GM12878 (cell line): ENCODE data around the gene MAPKAP1. TPM values are rescaled to one million over a fixed set of nuclear protein-coding genes. Genes with fewer than 3 reads are reported as not detected.

Experiments used
- ATAC-seq: fragments of 200-7000 bp; cut with Tn5 transposase; 3 replicates; pipeline ENCODE4 v1.9.1; 2020; ENCODE audit warnings: mild to moderate bottlenecking, moderate library complexity
- BruUV-seq: library from RNA; stranded (reverse); fragments of 400-500 nt; replicated peaks from 2 replicates; lab custom pipeline; 2021; lab: Mats Ljungman, UMichigan
- CTCF ChIA-PET: fragments of 300-600 bp; sonication (Branson Sonifier 250); formaldehyde crosslinking; extraction: SDS; loops from one replicate; lab custom pipeline; 2021; ENCODE audit warnings: inconsistent platforms; lab: Yijun Ruan, JAX
- POLR2A ChIA-PET: fragments of 350-600 bp; formaldehyde crosslinking; extraction: SDS; loops from one replicate; lab custom pipeline; 2021; ENCODE audit warnings: inconsistent platforms; lab: Charles Lee
- RAD21 ChIA-PET: fragments of 300-600 bp; sonication (Branson Sonifier 250); formaldehyde crosslinking; loops from one replicate; lab custom pipeline; 2023; ENCODE audit warnings: antibody characterized with exemption; ENCODE audit not compliant: unreplicated experiment; lab: Charles Lee
- SMC1A ChIA-PET: fragments of 300-600 bp; sonication (Branson Sonifier 250); formaldehyde crosslinking; loops from one replicate; lab custom pipeline; 2023; ENCODE audit not compliant: unreplicated experiment, uncharacterized antibody; lab: Charles Lee
- DNase-seq: peaks from one replicate; pipeline ENCODE4 v3.0.0-alpha.2; 2011; ENCODE audit warnings: low read depth, low spot score
- FAIRE-seq: peaks from 3 replicates; lab custom pipeline; 2011; peaks lifted over from hg19 to GRCh38; lab: Jason Lieb, UNC
- H2AFZ ChIP-seq: 2 replicates; pipeline ENCODE4 v1.6.0; 2011; ENCODE audit warnings: low read depth, low read length, control low read depth; ENCODE audit not compliant: control insufficient read depth
- H3K27ac ChIP-seq: 2 replicates; pipeline ENCODE4 v1.5.1; 2011; ENCODE audit warnings: control low read depth; ENCODE audit not compliant: control insufficient read depth, insufficient read depth
- H3K27me3 ChIP-seq, 2 experiments: replicated peaks in 1 of 2; 2 replicates each; pipeline versions ENCODE4 v1.6.0 to v1.6.1; 2011; ENCODE audit warnings: low read length in 1 of 2; ENCODE audit not compliant: control insufficient read depth in 2 of 2, insufficient read depth in 2 of 2
- H3K36me3 ChIP-seq, 2 experiments: 2 replicates each; pipeline ENCODE4 v1.5.1; 2011; ENCODE audit warnings: low read length in 1 of 2; ENCODE audit not compliant: control insufficient read depth in 2 of 2, insufficient read depth in 2 of 2
- H3K4me1 ChIP-seq: 2 replicates; pipeline ENCODE4 v1.6.1; 2011; ENCODE audit warnings: mild to moderate bottlenecking, low read length, moderate library complexity, mixed read lengths; ENCODE audit not compliant: control insufficient read depth, insufficient read depth
- H3K4me2 ChIP-seq: 2 replicates; pipeline ENCODE4 v1.6.0; 2011; ENCODE audit warnings: control low read depth; ENCODE audit not compliant: control insufficient read depth, insufficient read depth
- H3K4me3 ChIP-seq: fragments of 200-600 bp; sonication (generic); 2 replicates; pipeline ENCODE4 v1.5.1; 2016
- H3K79me2 ChIP-seq: 2 replicates; pipeline ENCODE4 v1.6.0; 2011; ENCODE audit warnings: low read length; ENCODE audit not compliant: control insufficient read depth, insufficient read depth
- H3K9ac ChIP-seq: 2 replicates; pipeline ENCODE4 v1.8.0; 2011; ENCODE audit warnings: low read length, control low read depth, mixed read lengths; ENCODE audit not compliant: control insufficient read depth, insufficient read depth
- H3K9me3 ChIP-seq: replicated peaks from 3 replicates; pipeline ENCODE4 v1.5.1; 2011; ENCODE audit warnings: mild to moderate bottlenecking, low read length; ENCODE audit not compliant: control insufficient read depth, insufficient read depth
- H4K20me1 ChIP-seq: 2 replicates; pipeline ENCODE4 v1.6.0; 2011; ENCODE audit not compliant: control insufficient read depth, insufficient read depth
- GATAD2B ChIP-seq: fragments of 450-650 bp; conservative IDR thresholded peaks from 2 replicates; pipeline ENCODE4 v1.6.1; 2017; ENCODE audit warnings: low read depth, mild to moderate bottlenecking, moderate library complexity
- HDAC2 ChIP-seq: fragments of 200-600 bp; sonication (generic); IDR thresholded peaks from 2 replicates; pipeline ENCODE4 v1.6.1; 2017
- MXI1 ChIP-seq: fragments of 150-350 bp; IDR thresholded peaks from 2 replicates; pipeline ENCODE4 v1.6.1; 2011; ENCODE audit warnings: low read depth, mild to moderate bottlenecking, inconsistent platforms, low read length, improper control_type of control experiment
- NFIC ChIP-seq: IDR thresholded peaks from 2 replicates; pipeline ENCODE4 v1.6.1; 2012; ENCODE audit warnings: low read depth, mild to moderate bottlenecking, inconsistent platforms, low read length, moderate library complexity
- NFYB ChIP-seq: IDR thresholded peaks from 2 replicates; pipeline ENCODE4 v1.6.1; 2011; ENCODE audit warnings: low read depth, mild to moderate bottlenecking, low read length, improper control_type of control experiment, moderate library complexity; ENCODE audit not compliant: insufficient read depth
- POLR2A ChIP-seq: IDR thresholded peaks from 2 replicates; pipeline ENCODE4 v1.6.1; 2011; ENCODE audit warnings: low read depth, mild to moderate bottlenecking, low read length
- STAT1 ChIP-seq: fragments of 450-650 bp; conservative IDR thresholded peaks from 2 replicates; pipeline ENCODE4 v1.6.1; 2014; ENCODE audit warnings: antibody characterized with exemption, mild to moderate bottlenecking
- SUPT20H ChIP-seq: IDR thresholded peaks from 2 replicates; pipeline ENCODE4 v1.6.1; 2011; ENCODE audit warnings: low read depth, mild to moderate bottlenecking, low read length, moderate library complexity, borderline replicate concordance; ENCODE audit not compliant: control insufficient read depth
- TARDBP ChIP-seq: IDR thresholded peaks from 2 replicates; pipeline ENCODE4 v1.6.1; 2016; ENCODE audit warnings: borderline replicate concordance
- TCF3 ChIP-seq: IDR thresholded peaks from 2 replicates; pipeline ENCODE4 v1.6.1; 2012; ENCODE audit warnings: low read depth, mild to moderate bottlenecking, low read length, borderline replicate concordance; ENCODE audit not compliant: insufficient read depth
- YY1 ChIP-seq: IDR thresholded peaks from 2 replicates; pipeline ENCODE4 v1.6.1; 2011; ENCODE audit warnings: low read depth, mild to moderate bottlenecking, low read length
- ZNF622 ChIP-seq: fragments of 450-650 bp; IDR thresholded peaks from 2 replicates; pipeline ENCODE4 v1.6.1; 2017; ENCODE audit warnings: mild to moderate bottlenecking, inconsistent platforms
- WGBS: methylation state at CpG from one replicate; pipeline ENCODE4 v1.1.6; 2016; ENCODE audit warnings: low lambda C conversion rate; ENCODE audit not compliant: insufficient replicate concordance, insufficient coverage; ENCODE audit errors: missing lambda C conversion rate; 5-methylcytosine and 5-hydroxymethylcytosine counted together
- in situ Hi-C: fragments of 300-500 bp; cut with MboI; formaldehyde crosslinking; loops from 9 replicates; pipeline ENCODE4 v1.14.3; 2018; ENCODE audit warnings: mixed read lengths
- intact Hi-C: fragments of 100-400 bp; cut with micrococcal nuclease; formaldehyde crosslinking; loops from one replicate; pipeline ENCODE4 v1.14.2; 2022; ENCODE audit not compliant: unreplicated experiment
- polyA plus RNA-seq, 11 experiments: library from polyadenylated mRNA; depleted of rRNA in 4 of 11; unstranded in 6 of 11; stranded (reverse) in 5 of 11; fragments of >200 nt; fragmentation: Nextera tagmentation in 4 of 11; fragmentation: Illumina TruSeq in 1 of 11; extraction: Ambion mirVana in 4 of 11; extraction: Trizol in 1 of 11; gene quantifications; 1 replicate in 1 of 11; 2 replicates in 10 of 11; pipeline versions ENCODE4 v1.2.1 to v1.2.3, GENCODE V29; 2011 to 2016; ENCODE audit warnings: inconsistent platforms in 2 of 11, missing spikeins in 2 of 11, low read depth in 1 of 11
- total RNA-seq, 4 experiments: library from RNA; depleted of rRNA in 3 of 4; stranded (reverse); fragments of >200 nt in 3 of 4; fragmentation: Illumina TruSeq in 1 of 4; extraction: Trizol in 1 of 4; gene quantifications; 2 replicates each; pipeline versions ENCODE4 v1.2.1 to v1.2.3, GENCODE V29; 2013 to 2021
- TF ChIP-seq, protein P1 (sequence below): IDR thresholded peaks from 2 replicates; pipeline ENCODE4 v1.6.1; 2012; ENCODE audit warnings: low read depth, low read length, improper control_type of control experiment
- TF ChIP-seq, protein P2 (sequence below): IDR thresholded peaks from 2 replicates; pipeline ENCODE4 v1.6.1; 2012; ENCODE audit warnings: low read length, inconsistent platforms

The MAPKAP1 gene
- total and polyA plus RNA-seq, 10 of the 15 experiments (the other 5 are each of a cell fraction or from before 2014, with no cell fraction given) = 5.1 to 188 (median 105) TPM

DNA sequence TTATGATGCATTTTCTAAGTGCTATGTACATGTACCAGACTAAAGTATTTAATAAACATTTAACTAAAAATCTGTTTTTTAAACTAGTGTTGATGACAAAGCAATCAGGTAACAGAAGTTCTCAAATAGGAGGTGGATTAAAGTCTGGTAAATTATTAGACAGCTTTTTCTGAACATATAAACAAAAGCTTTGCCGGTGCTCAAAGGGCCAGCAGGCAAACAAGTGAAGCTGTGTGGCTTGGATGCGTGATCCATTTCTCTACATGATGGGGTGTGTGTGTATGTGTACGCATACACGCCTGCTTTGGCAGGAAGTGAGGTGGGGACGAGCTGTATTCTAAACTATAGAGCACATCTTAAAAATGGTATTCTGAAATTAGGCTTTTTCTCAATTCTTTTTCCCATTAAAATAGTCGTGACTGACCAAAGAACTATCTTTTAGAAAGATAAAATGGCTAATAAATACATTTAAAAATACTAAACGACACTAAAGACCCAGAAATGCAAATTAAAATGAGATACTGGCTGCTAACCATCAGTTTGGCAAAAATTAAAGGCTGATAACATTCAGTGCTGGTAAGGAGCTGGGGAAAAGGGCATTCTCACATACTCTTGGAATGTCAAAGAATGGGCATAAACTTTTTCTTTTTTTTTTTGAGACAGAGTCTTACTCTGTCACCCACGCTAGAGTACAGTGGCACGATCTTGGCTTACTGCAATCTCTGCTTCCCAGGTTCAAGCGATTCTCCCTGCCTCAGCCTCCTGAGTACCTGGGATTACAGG lies 174.0 kb downstream of the MAPKAP1 start:
- peaks cover 3% of the 10 kb centered on the region for H3K79me2 ChIP-seq
- H3K9me3 ChIP-seq = no peaks in the 10 kb centered on the region
- no peak for DNase-seq
- FAIRE-seq = no peak
- RAD21 ChIA-PET = interaction anchor here (1.6 to 4.0 kb wide), 3 partner anchors 20 to 26 kb away, joined by 3 to 23 read pairs (median 4); no protein-coding TSS in a partner anchor
- WGBS = 90% methylated on average over 10 of the region's 10 CpGs
- no peak overlapping the region for H3K4me3 ChIP-seq
- ATAC-seq = no peak
- H3K36me3 ChIP-seq = peaks cover 0 to 3% of the 10 kb centered on the region in 2 experiments; a peak in 2 of 4 replicates
- H3K9ac ChIP-seq = no peak overlapping the region
- H3K4me1 ChIP-seq = peaks cover 26% of the 10 kb centered on the region
- in situ Hi-C loops = no loop called here
- no peak for TF ChIP-seq SUPT20H
- TF ChIP-seq TARDBP = no peak
- TF ChIP-seq MXI1 = no peak
- TF ChIP-seq STAT1 = no peak
- intact Hi-C loops = no loop called here
- no TSS peak for BruUV-seq
- H3K27me3 ChIP-seq = no peaks in the 10 kb centered on the region
- POLR2A ChIA-PET = interaction anchor here (0.7 to 3.5 kb wide), 2 partner anchors 19 to 852 kb away, joined by 5 to 13 read pairs; no protein-coding TSS in a partner anchor
- H3K27ac ChIP-seq = no peak overlapping the region
- SMC1A ChIA-PET = interaction anchor here (0.7 to 13.5 kb wide), 5 partner anchors 12 to 85 kb away, joined by 3 to 88 read pairs (median 3); no protein-coding TSS in a partner anchor
- no peak overlapping the region for H3K4me2 ChIP-seq
- no peaks in the 10 kb centered on the region for H4K20me1 ChIP-seq
- no peak overlapping the region for H2AFZ ChIP-seq
- CTCF ChIA-PET = interaction anchor here (0.9 to 6.5 kb wide), 3 partner anchors 9 to 125 kb away, joined by 3 to 45 read pairs (median 4); no protein-coding TSS in a partner anchor

DNA sequence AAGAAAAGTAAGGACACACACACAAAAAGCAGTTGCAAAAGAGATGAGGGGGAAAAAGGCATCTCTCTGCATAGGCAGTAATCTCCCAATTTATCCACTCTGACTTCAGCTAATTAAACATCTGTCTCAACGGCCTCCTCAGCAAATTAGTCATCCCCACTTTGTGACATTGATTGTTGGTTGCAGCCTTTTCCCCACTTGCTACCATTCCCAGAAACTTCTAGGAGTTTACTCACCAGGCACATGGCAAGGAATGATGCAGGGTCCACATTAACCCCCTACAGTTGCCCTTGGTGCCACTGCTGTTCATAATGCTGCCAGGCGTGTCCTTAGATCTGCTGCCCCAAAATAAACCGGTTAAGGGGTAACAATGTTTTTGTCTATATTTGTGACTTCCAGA lies 174.6 kb downstream of the MAPKAP1 start:
- RAD21 ChIA-PET = interaction anchor here (1.6 to 4.0 kb wide), 3 partner anchors 19 to 26 kb away, joined by 3 to 23 read pairs (median 4); no protein-coding TSS in a partner anchor
- H3K9ac ChIP-seq = no peak overlapping the region
- CTCF ChIA-PET = interaction anchor here (0.9 to 6.5 kb wide), 4 partner anchors 9 to 125 kb away, joined by 3 to 45 read pairs (median 8); no protein-coding TSS in a partner anchor
- H3K4me3 ChIP-seq = no peak overlapping the region
- no peak overlapping the region for H3K27ac ChIP-seq
- no peak for DNase-seq
- peaks cover 30% of the 10 kb centered on the region for H3K4me1 ChIP-seq
- 83% methylated on average over 3 of the region's 3 CpGs for WGBS
- H3K4me2 ChIP-seq = no peak overlapping the region
- no peak overlapping the region for H2AFZ ChIP-seq
- SMC1A ChIA-PET = interaction anchor here (0.7 to 13.5 kb wide), 5 partner anchors 8 to 84 kb away, joined by 3 to 88 read pairs (median 11); no protein-coding TSS in a partner anchor
- no TSS peak for BruUV-seq
- peaks cover 3% of the 10 kb centered on the region for H3K79me2 ChIP-seq
- H3K27me3 ChIP-seq = no peaks in the 10 kb centered on the region
- POLR2A ChIA-PET = interaction anchor here (0.7 to 3.5 kb wide), 2 partner anchors 18 to 853 kb away, joined by 5 to 13 read pairs; no protein-coding TSS in a partner anchor
- no peaks in the 10 kb centered on the region for H4K20me1 ChIP-seq
- FAIRE-seq = no peak
- in situ Hi-C loops (no loop called here), intact Hi-C loops (no loop called here)
- peaks cover 0 to 3% of the 10 kb centered on the region in 2 experiments; a peak in 2 of 4 replicates for H3K36me3 ChIP-seq
- H3K9me3 ChIP-seq = no peaks in the 10 kb centered on the region
- no peak for ATAC-seq
- TF ChIP-seq GATAD2B (no peak), TCF3 (no peak), HDAC2 (no peak), NFYB (no peak), POLR2A (no peak), ZNF622 (no peak), YY1 (no peak), NFIC (no peak)
- TF ChIP-seq, protein P1, sequence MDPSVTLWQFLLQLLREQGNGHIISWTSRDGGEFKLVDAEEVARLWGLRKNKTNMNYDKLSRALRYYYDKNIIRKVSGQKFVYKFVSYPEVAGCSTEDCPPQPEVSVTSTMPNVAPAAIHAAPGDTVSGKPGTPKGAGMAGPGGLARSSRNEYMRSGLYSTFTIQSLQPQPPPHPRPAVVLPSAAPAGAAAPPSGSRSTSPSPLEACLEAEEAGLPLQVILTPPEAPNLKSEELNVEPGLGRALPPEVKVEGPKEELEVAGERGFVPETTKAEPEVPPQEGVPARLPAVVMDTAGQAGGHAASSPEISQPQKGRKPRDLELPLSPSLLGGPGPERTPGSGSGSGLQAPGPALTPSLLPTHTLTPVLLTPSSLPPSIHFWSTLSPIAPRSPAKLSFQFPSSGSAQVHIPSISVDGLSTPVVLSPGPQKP = no peak
- TF ChIP-seq, protein P2, sequence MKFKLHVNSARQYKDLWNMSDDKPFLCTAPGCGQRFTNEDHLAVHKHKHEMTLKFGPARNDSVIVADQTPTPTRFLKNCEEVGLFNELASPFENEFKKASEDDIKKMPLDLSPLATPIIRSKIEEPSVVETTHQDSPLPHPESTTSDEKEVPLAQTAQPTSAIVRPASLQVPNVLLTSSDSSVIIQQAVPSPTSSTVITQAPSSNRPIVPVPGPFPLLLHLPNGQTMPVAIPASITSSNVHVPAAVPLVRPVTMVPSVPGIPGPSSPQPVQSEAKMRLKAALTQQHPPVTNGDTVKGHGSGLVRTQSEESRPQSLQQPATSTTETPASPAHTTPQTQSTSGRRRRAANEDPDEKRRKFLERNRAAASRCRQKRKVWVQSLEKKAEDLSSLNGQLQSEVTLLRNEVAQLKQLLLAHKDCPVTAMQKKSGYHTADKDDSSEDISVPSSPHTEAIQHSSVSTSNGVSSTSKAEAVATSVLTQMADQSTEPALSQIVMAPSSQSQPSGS = no peak
